HL-60 (cell line): Measurements from ENCODE around the gene COG4.

Source experiments
- DNase-seq, 2 experiments: peaks; one replicate each; pipeline ENCODE4 v3.0.0-alpha.2; 2010 to 2020; ENCODE audit warnings: low read depth in 1 of 2, low spot score in 1 of 2
- H3K27ac ChIP-seq: fragments of 250-450 bp; sonication (Bioruptor Pico); replicated peaks from 2 replicates; pipeline ENCODE4 v1.5.1; 2020; ENCODE audit warnings: mild to moderate bottlenecking, moderate library complexity
- H3K27me3 ChIP-seq: fragments of 250-450 bp; sonication (Bioruptor Pico); 2 replicates; pipeline ENCODE4 v1.5.1; 2021; ENCODE audit warnings: mild to moderate bottlenecking, moderate library complexity; ENCODE audit not compliant: insufficient read depth, poor library complexity, severe bottlenecking
- H3K4me3 ChIP-seq: replicated peaks from 2 replicates; pipeline ENCODE4 v1.5.1; 2011; ENCODE audit warnings: mild to moderate bottlenecking, control low read depth, low read length; ENCODE audit not compliant: insufficient read depth
- CTCF ChIP-seq: IDR thresholded peaks from one replicate; pipeline ENCODE4 v1.5.1; 2011; ENCODE audit warnings: low read length, control low read depth, inconsistent platforms; ENCODE audit not compliant: insufficient read depth
- GABPA ChIP-seq: IDR thresholded peaks from 2 replicates; pipeline ENCODE4 v1.6.1; 2012; ENCODE audit warnings: low read depth
- POLR2AphosphoS5 ChIP-seq: IDR thresholded peaks from 2 replicates; pipeline ENCODE4 v1.6.1; 2012; ENCODE audit warnings: low read depth

The COG4 gene

DNA sequence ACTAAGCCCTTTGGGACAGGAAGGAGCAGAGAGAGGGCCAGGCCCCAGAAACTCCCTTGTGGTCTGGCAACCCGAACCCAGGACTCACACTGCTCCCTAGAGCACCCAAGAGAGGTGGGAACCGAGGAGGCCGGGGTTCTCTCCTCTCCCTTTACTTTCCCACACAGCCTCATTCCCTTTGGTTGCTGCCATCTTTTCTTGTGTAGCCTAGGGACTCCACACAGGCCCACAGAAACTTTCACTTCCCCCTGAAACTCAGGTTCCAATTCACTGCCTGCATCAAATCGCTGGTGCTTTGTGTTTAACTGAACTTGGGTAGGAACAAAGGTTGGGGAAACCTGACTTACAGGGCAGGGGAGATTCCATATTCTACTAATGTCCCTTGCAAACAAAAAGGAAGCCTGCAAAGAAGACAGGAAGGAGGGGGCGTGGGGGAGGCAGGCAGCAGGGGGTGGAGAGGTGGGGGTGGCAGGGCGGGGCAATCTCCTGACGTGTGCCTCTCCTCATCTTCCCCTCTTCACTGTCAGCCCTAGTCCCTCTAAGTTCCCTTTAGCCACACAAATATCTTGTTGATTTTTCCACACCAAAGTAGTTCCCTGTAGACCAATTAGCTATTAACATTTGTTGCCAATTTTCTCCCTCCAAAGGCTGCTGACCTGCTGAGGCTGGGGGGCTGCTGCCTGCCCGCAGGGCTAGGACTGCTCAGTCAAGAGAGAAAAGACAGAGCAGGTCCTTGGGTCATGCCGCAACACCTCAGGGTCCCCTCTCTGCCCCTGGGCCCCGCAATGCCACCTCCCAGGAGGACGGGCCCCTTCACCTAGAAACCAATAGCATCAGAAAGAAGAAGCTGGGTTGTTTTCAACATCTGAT, 92.5 kb downstream of the COG4 start:
- H3K4me3 ChIP-seq: no peak overlapping the region
- peak; percentile 74 to 87 for DNase-seq
- H3K27ac ChIP-seq: peak overlapping the region; percentile 99
- no peaks in the 10 kb centered on the region for H3K27me3 ChIP-seq
- 0 out of 2 replicates have a peak, but pooled peaks have one; percentile 13 for TF ChIP-seq GABPA
- no peak for TF ChIP-seq CTCF
- peak; percentile 32; the same call in 1 of the 2 replicates for TF ChIP-seq POLR2AphosphoS5
